ENCODE data around the gene CEP63.
"Not testable (repeated sequence)": the region's sequence is repeated elsewhere in the genome, so short reads cannot be mapped to it uniquely, and the experiment has no call there.

CEP63 gene

GRCh38 chr3:134569899-134570298 is 84.0 kb downstream of the CEP63 start:
- not testable (repeated sequence) for H3K4me1 ChIP-seq (ENCODE audit: control insufficient read depth, insufficient read depth, low read length, poor library complexity, severe bottlenecking); H3K4me3 ChIP-seq (ENCODE audit: extremely low read depth, insufficient read depth, low read length, poor library complexity, severe bottlenecking); H3K36me3 ChIP-seq (ENCODE audit: control insufficient read depth, insufficient read depth, low read length); H3K27ac ChIP-seq (ENCODE audit: low read depth, low read length, severe bottlenecking)
- peaks cover 11% of the 10 kb centered on the region for H3K9me3 ChIP-seq (ENCODE audit: control insufficient read depth, low read length)
- 73 to 83% methylated on average over 1 to 2 of the region's 2 CpGs for WGBS, 2 experiments (ENCODE audit: insufficient coverage in 2 of 2)

- H3K4me3 ChIP-seq (ENCODE audit: extremely low read depth, insufficient read depth, low read length, poor library complexity, severe bottlenecking) = no peak overlapping the region
- WGBS, 2 experiments (ENCODE audit: insufficient coverage in 2 of 2) = 85 to 91% methylated on average over 5 to 6 of the region's 6 CpGs
- H3K36me3 ChIP-seq (ENCODE audit: control insufficient read depth, insufficient read depth, low read length) = no peaks in the 10 kb centered on the region
- no peaks in the 10 kb centered on the region for H3K4me1 ChIP-seq (ENCODE audit: control insufficient read depth, insufficient read depth, low read length, poor library complexity, severe bottlenecking)
- no peak overlapping the region for H3K27ac ChIP-seq (ENCODE audit: low read depth, low read length, severe bottlenecking)
- H3K9me3 ChIP-seq (ENCODE audit: control insufficient read depth, low read length) = no peaks in the 10 kb centered on the region
These were observed 90.6 kb downstream of the CEP63 start for GRCh38 chr3:134576426-134576825.

GRCh38 chr3:134576831-134577230 is 91.0 kb downstream of the CEP63 start:
- no peaks in the 10 kb centered on the region for H3K9me3 ChIP-seq (ENCODE audit: control insufficient read depth, low read length)
- 93 to 98% methylated on average over 3 of the region's 3 CpGs for WGBS, 2 experiments (ENCODE audit: insufficient coverage in 2 of 2)
- no peaks in the 10 kb centered on the region for H3K36me3 ChIP-seq (ENCODE audit: control insufficient read depth, insufficient read depth, low read length)
- H3K4me3 ChIP-seq (ENCODE audit: extremely low read depth, insufficient read depth, low read length, poor library complexity, severe bottlenecking) = no peak overlapping the region
- no peak overlapping the region for H3K27ac ChIP-seq (ENCODE audit: low read depth, low read length, severe bottlenecking)
- H3K4me1 ChIP-seq (ENCODE audit: control insufficient read depth, insufficient read depth, low read length, poor library complexity, severe bottlenecking) = no peaks in the 10 kb centered on the region

GRCh38 chr3:134579141-134579665 is 93.3 kb downstream of the CEP63 start:
- no peaks in the 10 kb centered on the region for H3K4me1 ChIP-seq (ENCODE audit: control insufficient read depth, insufficient read depth, low read length, poor library complexity, severe bottlenecking)
- no peaks in the 10 kb centered on the region for H3K36me3 ChIP-seq (ENCODE audit: control insufficient read depth, insufficient read depth, low read length)
- WGBS, 2 experiments (ENCODE audit: insufficient coverage in 2 of 2) = 100% methylated on average over 2 of the region's 3 CpGs; no CpG with 5 or more reads in 1 of the 2 experiments
- no peak overlapping the region for H3K4me3 ChIP-seq (ENCODE audit: extremely low read depth, insufficient read depth, low read length, poor library complexity, severe bottlenecking)
- no peak overlapping the region for H3K27ac ChIP-seq (ENCODE audit: low read depth, low read length, severe bottlenecking)
- H3K9me3 ChIP-seq (ENCODE audit: control insufficient read depth, low read length) = no peaks in the 10 kb centered on the region

GRCh38 chr3:134590766-134591165 is 104.9 kb downstream of the CEP63 start:
- no peaks in the 10 kb centered on the region for H3K9me3 ChIP-seq (ENCODE audit: control insufficient read depth, low read length)
- H3K27ac ChIP-seq (ENCODE audit: low read depth, low read length, severe bottlenecking) = no peak overlapping the region

GRCh38 chr3:134592806-134593205 is 106.9 kb downstream of the CEP63 start:
- no peaks in the 10 kb centered on the region for H3K9me3 ChIP-seq (ENCODE audit: control insufficient read depth, low read length)
- H3K36me3 ChIP-seq (ENCODE audit: control insufficient read depth, insufficient read depth, low read length) = no peaks in the 10 kb centered on the region
- no peak overlapping the region for H3K4me3 ChIP-seq (ENCODE audit: extremely low read depth, insufficient read depth, low read length, poor library complexity, severe bottlenecking)
- WGBS, 2 experiments (ENCODE audit: insufficient coverage in 2 of 2) = 90 to 96% methylated on average over 3 to 5 of the region's 5 CpGs
- no peak overlapping the region for H3K27ac ChIP-seq (ENCODE audit: low read depth, low read length, severe bottlenecking)
- H3K4me1 ChIP-seq (ENCODE audit: control insufficient read depth, insufficient read depth, low read length, poor library complexity, severe bottlenecking) = no peaks in the 10 kb centered on the region

More at GRCh38 chr3:134590766-134591165, 104.9 kb downstream of the CEP63 start:
- H3K4me3 ChIP-seq (ENCODE audit: extremely low read depth, insufficient read depth, low read length, poor library complexity, severe bottlenecking) = no peak overlapping the region
- no peaks in the 10 kb centered on the region for H3K36me3 ChIP-seq (ENCODE audit: control insufficient read depth, insufficient read depth, low read length)
- H3K4me1 ChIP-seq (ENCODE audit: control insufficient read depth, insufficient read depth, low read length, poor library complexity, severe bottlenecking) = no peaks in the 10 kb centered on the region

GRCh38 chr3:134594331-134594741 is 108.5 kb downstream of the CEP63 start:
- WGBS, 2 experiments (ENCODE audit: insufficient coverage in 2 of 2) = 91 to 93% methylated on average over 7 to 8 of the region's 8 CpGs
- Histone ChIP-seq H3K9me3 (ENCODE audit: control insufficient read depth, low read length) (no peaks in the 10 kb centered on the region), H3K27ac (ENCODE audit: low read depth, low read length, severe bottlenecking) (no peak overlapping the region)

GRCh38 chr3:134594986-134595385 is 109.1 kb downstream of the CEP63 start:
- H3K4me1 ChIP-seq (ENCODE audit: control insufficient read depth, insufficient read depth, low read length, poor library complexity, severe bottlenecking); H3K36me3 ChIP-seq (ENCODE audit: control insufficient read depth, insufficient read depth, low read length); H3K9me3 ChIP-seq (ENCODE audit: control insufficient read depth, low read length); H3K4me3 ChIP-seq (ENCODE audit: extremely low read depth, insufficient read depth, low read length, poor library complexity, severe bottlenecking); H3K27ac ChIP-seq (ENCODE audit: low read depth, low read length, severe bottlenecking): not testable (repeated sequence)
- 80% methylated on average over 1 of the region's 3 CpGs; no CpG with 5 or more reads in 1 of the 2 experiments for WGBS, 2 experiments (ENCODE audit: insufficient coverage in 2 of 2)

More at GRCh38 chr3:134594331-134594741, 108.5 kb downstream of the CEP63 start:
- Histone ChIP-seq H3K4me1 (ENCODE audit: control insufficient read depth, insufficient read depth, low read length, poor library complexity, severe bottlenecking) (no peaks in the 10 kb centered on the region), H3K4me3 (ENCODE audit: extremely low read depth, insufficient read depth, low read length, poor library complexity, severe bottlenecking) (no peak overlapping the region), H3K36me3 (ENCODE audit: control insufficient read depth, insufficient read depth, low read length) (no peaks in the 10 kb centered on the region)

GRCh38 chr3:134597390-134597970 is 111.6 kb downstream of the CEP63 start:
- Histone ChIP-seq H3K36me3 (ENCODE audit: control insufficient read depth, insufficient read depth, low read length) (no peaks in the 10 kb centered on the region), H3K4me1 (ENCODE audit: control insufficient read depth, insufficient read depth, low read length, poor library complexity, severe bottlenecking) (peaks cover 8% of the 10 kb centered on the region), H3K27ac (ENCODE audit: low read depth, low read length, severe bottlenecking) (no peak overlapping the region), H3K4me3 (ENCODE audit: extremely low read depth, insufficient read depth, low read length, poor library complexity, severe bottlenecking) (no peak overlapping the region), H3K9me3 (ENCODE audit: control insufficient read depth, low read length) (no peaks in the 10 kb centered on the region)
- WGBS, 2 experiments (ENCODE audit: insufficient coverage in 2 of 2) = 30 to 46% methylated on average over 2 of the region's 2 CpGs

GRCh38 chr3:134598763-134599545 is 113.1 kb downstream of the CEP63 start:
- H3K4me1 ChIP-seq (ENCODE audit: control insufficient read depth, insufficient read depth, low read length, poor library complexity, severe bottlenecking) = peaks cover 13% of the 10 kb centered on the region
- H3K36me3 ChIP-seq (ENCODE audit: control insufficient read depth, insufficient read depth, low read length) = no peaks in the 10 kb centered on the region
- WGBS, 2 experiments (ENCODE audit: insufficient coverage in 2 of 2) = 66 to 82% methylated on average over 5 to 6 of the region's 10 CpGs
- no peak overlapping the region for H3K4me3 ChIP-seq (ENCODE audit: extremely low read depth, insufficient read depth, low read length, poor library complexity, severe bottlenecking)
- H3K27ac ChIP-seq (ENCODE audit: low read depth, low read length, severe bottlenecking) = no peak overlapping the region
- H3K9me3 ChIP-seq (ENCODE audit: control insufficient read depth, low read length) = no peaks in the 10 kb centered on the region

GRCh38 chr3:134600206-134600605 is 114.3 kb downstream of the CEP63 start:
- Histone ChIP-seq H3K36me3 (ENCODE audit: control insufficient read depth, insufficient read depth, low read length) (no peaks in the 10 kb centered on the region), H3K9me3 (ENCODE audit: control insufficient read depth, low read length) (no peaks in the 10 kb centered on the region), H3K27ac (ENCODE audit: low read depth, low read length, severe bottlenecking) (no peak overlapping the region), H3K4me3 (ENCODE audit: extremely low read depth, insufficient read depth, low read length, poor library complexity, severe bottlenecking) (no peak overlapping the region), H3K4me1 (ENCODE audit: control insufficient read depth, insufficient read depth, low read length, poor library complexity, severe bottlenecking) (peaks cover 13% of the 10 kb centered on the region)
- 80% methylated on average over 1 of the region's 1 CpG; no CpG with 5 or more reads in 1 of the 2 experiments for WGBS, 2 experiments (ENCODE audit: insufficient coverage in 2 of 2)
